ENCODE measurements around the gene DECR2. TPM values are rescaled to one million over a fixed set of nuclear protein-coding genes. Genes with fewer than 3 reads are reported as not detected.
A peak's percentile ranks its signal among the peaks of the same experiment; 100 is the strongest.

The DECR2 gene
- total RNA-seq, 1 experiment from 2014 or later: 11.9 TPM

GRCh38 chr16:363766-364490, 37.8 kb upstream of the DECR2 start:
- in situ Hi-C loops (cut with HindIII; ENCODE audit: low pct_unique_long_range_greater_than_20kb, low sequenced_read_pairs): no loop called here
- no peak for DNase-seq (ENCODE audit: low read depth, low spot score)

- DNase-seq (ENCODE audit: low read depth, low spot score): no peak
- in situ Hi-C loops (cut with HindIII; ENCODE audit: low pct_unique_long_range_greater_than_20kb, low sequenced_read_pairs): no loop called here
Observed at GRCh38 chr16:364595-365491, 36.8 kb upstream of the DECR2 start.

GRCh38 chr16:366476-366875, 35.2 kb upstream of the DECR2 start:
- in situ Hi-C loops (cut with HindIII; ENCODE audit: low pct_unique_long_range_greater_than_20kb, low sequenced_read_pairs): no loop called here
- DNase-seq (ENCODE audit: low read depth, low spot score): no peak

GRCh38 chr16:367333-367903, 34.3 kb upstream of the DECR2 start:
- DNase-seq (ENCODE audit: low read depth, low spot score): no peak
- in situ Hi-C loops (cut with HindIII; ENCODE audit: low pct_unique_long_range_greater_than_20kb, low sequenced_read_pairs): no loop called here

GRCh38 chr16:368388-369158, 33.1 kb upstream of the DECR2 start:
- in situ Hi-C loops (cut with HindIII; ENCODE audit: low pct_unique_long_range_greater_than_20kb, low sequenced_read_pairs): no loop called here
- no peak for DNase-seq (ENCODE audit: low read depth, low spot score)

GRCh38 chr16:369275-369865, 32.3 kb upstream of the DECR2 start:
- DNase-seq (ENCODE audit: low read depth, low spot score): no peak
- in situ Hi-C loops (cut with HindIII; ENCODE audit: low pct_unique_long_range_greater_than_20kb, low sequenced_read_pairs): no loop called here

- in situ Hi-C loops (cut with HindIII; ENCODE audit: low pct_unique_long_range_greater_than_20kb, low sequenced_read_pairs): no loop called here
- DNase-seq (ENCODE audit: low read depth, low spot score): no peak
Observed at GRCh38 chr16:369866-370436, 31.7 kb upstream of the DECR2 start.

- in situ Hi-C loops (cut with HindIII; ENCODE audit: low pct_unique_long_range_greater_than_20kb, low sequenced_read_pairs): no loop called here
- DNase-seq (ENCODE audit: low read depth, low spot score): peak; percentile 93
Observed at GRCh38 chr16:370443-370842, 31.2 kb upstream of the DECR2 start, which contains the start of gene MRPL28. TSS of gene MRPL28 (minus strand) at chr16:370538. CDS start at chr16:370218, 320 bp downstream.

GRCh38 chr16:370979-371514, 30.6 kb upstream of the DECR2 start:
- in situ Hi-C loops (cut with HindIII; ENCODE audit: low pct_unique_long_range_greater_than_20kb, low sequenced_read_pairs): no loop called here

GRCh38 chr16:371515-372301, 30.0 kb upstream of the DECR2 start:
- in situ Hi-C loops (cut with HindIII; ENCODE audit: low pct_unique_long_range_greater_than_20kb, low sequenced_read_pairs): no loop called here
- no peak for DNase-seq (ENCODE audit: low read depth, low spot score)

More at GRCh38 chr16:370979-371514, 30.6 kb upstream of the DECR2 start:
- no peak for DNase-seq (ENCODE audit: low read depth, low spot score)

- in situ Hi-C loops (cut with HindIII; ENCODE audit: low pct_unique_long_range_greater_than_20kb, low sequenced_read_pairs): no loop called here
- no peak for DNase-seq (ENCODE audit: low read depth, low spot score)
Observed at GRCh38 chr16:372302-372983, 29.2 kb upstream of the DECR2 start.

- no peak for DNase-seq (ENCODE audit: low read depth, low spot score)
- in situ Hi-C loops (cut with HindIII; ENCODE audit: low pct_unique_long_range_greater_than_20kb, low sequenced_read_pairs): no loop called here
Observed at GRCh38 chr16:373020-373598, 28.6 kb upstream of the DECR2 start.

- in situ Hi-C loops (cut with HindIII; ENCODE audit: low pct_unique_long_range_greater_than_20kb, low sequenced_read_pairs): no loop called here
- no peak for DNase-seq (ENCODE audit: low read depth, low spot score)
Observed at GRCh38 chr16:373848-374615, 27.7 kb upstream of the DECR2 start.

- in situ Hi-C loops (cut with HindIII; ENCODE audit: low pct_unique_long_range_greater_than_20kb, low sequenced_read_pairs): no loop called here
- no peak for DNase-seq (ENCODE audit: low read depth, low spot score)
Observed at GRCh38 chr16:374616-374926, 27.1 kb upstream of the DECR2 start.

GRCh38 chr16:375212-375611, 26.5 kb upstream of the DECR2 start:
- in situ Hi-C loops (cut with HindIII; ENCODE audit: low pct_unique_long_range_greater_than_20kb, low sequenced_read_pairs): no loop called here
- DNase-seq (ENCODE audit: low read depth, low spot score): no peak

Data from SK-MEL-5 (cell line).